ENCODE data around the gene IQCH.

DNA sequence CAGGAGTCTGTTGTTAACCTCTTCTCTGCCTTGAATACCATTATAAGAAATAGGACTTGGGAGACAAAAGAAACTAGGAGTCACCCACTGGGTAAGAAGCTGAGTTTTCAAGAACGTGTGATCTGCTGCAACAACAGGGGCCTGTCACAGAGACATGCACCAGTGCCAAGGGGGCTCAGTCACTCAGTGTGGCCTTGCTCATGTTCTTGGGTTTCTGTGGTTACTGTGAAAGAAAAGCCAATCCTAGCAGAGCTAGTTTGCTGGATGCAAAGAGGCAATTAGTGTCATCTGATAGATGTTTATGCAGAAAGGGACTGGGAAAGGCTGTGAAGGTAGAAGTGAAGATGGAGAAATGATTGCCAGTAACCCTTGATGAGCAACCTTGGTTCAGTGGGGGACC is 126.3 kb downstream of the IQCH start:
- no peak for TF ChIP-seq POLR2A (IDR thresholded peaks at IDR 0.05; ENCODE audit: low read depth, low read length)
- no peak for TF ChIP-seq POLR2AphosphoS5 (IDR thresholded peaks at IDR 0.05; ENCODE audit: low read depth, low read length)
- no peak for TF ChIP-seq TAF1 (IDR thresholded peaks at IDR 0.05; ENCODE audit: borderline replicate concordance, low read depth, low read length)
